Bronchial epithelial cell (primary cell): ENCODE measurements around the gene ABHD12. TPM values are rescaled to one million over a fixed set of nuclear protein-coding genes. Genes with fewer than 3 reads are reported as not detected.

Experiments used
- DNase-seq: peaks from one replicate; pipeline ENCODE4 v3.0.0-alpha.2; 2010; ENCODE audit warnings: low read depth
- FAIRE-seq: peaks from 2 replicates; lab custom pipeline; 2011; peaks lifted over from hg19 to GRCh38; lab: Jason Lieb, UNC
- H3K27me3 ChIP-seq: 2 replicates; pipeline ENCODE4 v1.5.1; 2011; ENCODE audit warnings: low read length; ENCODE audit not compliant: control insufficient read depth, insufficient read depth
- H3K36me3 ChIP-seq: 2 replicates; pipeline ENCODE4 v1.5.1; 2011; ENCODE audit warnings: low read length; ENCODE audit not compliant: control insufficient read depth, insufficient read depth
- H3K4me3 ChIP-seq: 2 replicates; pipeline ENCODE4 v1.5.1; 2011; ENCODE audit warnings: mild to moderate bottlenecking, low read depth, low read length, control low read depth
- CTCF ChIP-seq: IDR thresholded peaks from 2 replicates; pipeline ENCODE4 v1.5.1; 2011; ENCODE audit warnings: mild to moderate bottlenecking, moderate library complexity, low read length, control low read depth, inconsistent platforms; ENCODE audit not compliant: insufficient read depth, severe bottlenecking
- total RNA-seq: library from RNA; depleted of rRNA; stranded (reverse); fragments of >200 nt; gene quantifications from 2 replicates; pipeline ENCODE4 v1.2.1, GENCODE V29; 2014

ABHD12 gene
- total RNA-seq, 1 donor from 2014 or later = 21.6 TPM

DNA sequence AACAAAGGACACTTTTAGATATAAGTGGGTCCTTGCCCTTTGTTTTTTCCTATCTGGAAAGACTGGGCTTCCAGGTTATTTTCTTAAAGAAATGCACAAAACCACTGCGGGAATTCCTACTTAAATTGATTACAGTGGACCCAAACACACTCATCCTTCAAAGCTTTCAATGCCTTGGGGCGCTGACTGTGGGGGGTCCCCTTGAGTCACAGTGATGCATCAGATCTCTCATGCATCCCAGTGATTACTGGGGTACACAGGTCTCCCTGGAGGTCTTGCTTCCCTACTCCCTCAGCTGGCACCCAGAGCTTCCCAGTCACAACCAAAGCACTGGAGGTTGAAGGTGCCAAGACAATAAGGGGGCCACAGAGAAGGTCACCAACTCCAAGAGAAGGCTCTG lies 20.7 kb downstream of the ABHD12 start:
- no peaks in the 10 kb centered on the region for H3K36me3 ChIP-seq
- no peak overlapping the region for H3K4me3 ChIP-seq
- no peak for TF ChIP-seq CTCF
- no peaks in the 10 kb centered on the region for H3K27me3 ChIP-seq
- no peak for FAIRE-seq
- DNase-seq = no peak

DNA sequence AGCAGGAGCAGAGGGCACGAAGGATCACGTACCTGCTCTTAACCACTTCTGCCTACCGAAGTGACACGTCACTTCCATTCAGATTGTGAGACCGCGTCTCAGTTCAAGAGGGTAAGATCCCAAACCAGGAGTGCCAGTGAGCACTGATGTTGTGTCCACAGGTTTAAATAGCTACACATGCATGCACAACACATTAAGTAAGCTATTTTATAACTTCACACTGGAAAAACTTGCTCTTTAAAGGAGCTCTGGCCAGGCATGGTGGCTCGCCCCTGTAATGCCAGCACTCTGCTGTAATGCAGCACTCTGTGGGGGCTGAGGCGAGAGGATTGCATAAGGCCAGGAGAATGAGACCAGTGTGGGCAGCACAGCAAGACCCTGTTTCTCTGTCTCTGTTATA lies 21.1 kb downstream of the ABHD12 start:
- Histone ChIP-seq H3K4me3 (no peak overlapping the region), H3K36me3 (no peaks in the 10 kb centered on the region), H3K27me3 (no peaks in the 10 kb centered on the region)
- no peak for DNase-seq
- peak; percentile 7 for FAIRE-seq
- TF ChIP-seq CTCF = no peak

GRCh38 chr20:25368976-25369375 lies 21.7 kb downstream of the ABHD12 start:
- FAIRE-seq = no peak
- no peak for TF ChIP-seq CTCF

GRCh38 chr20:25368526-25368925 lies 22.1 kb downstream of the ABHD12 start:
- no peak for DNase-seq
- TF ChIP-seq CTCF = no peak
- no peaks in the 10 kb centered on the region for H3K36me3 ChIP-seq
- no peaks in the 10 kb centered on the region for H3K27me3 ChIP-seq
- no peak for FAIRE-seq
- H3K4me3 ChIP-seq = no peak overlapping the region

More at GRCh38 chr20:25368976-25369375, 21.7 kb downstream of the ABHD12 start:
- Histone ChIP-seq H3K27me3 (no peaks in the 10 kb centered on the region), H3K4me3 (no peak overlapping the region), H3K36me3 (no peaks in the 10 kb centered on the region)
- no peak for DNase-seq

- no peak overlapping the region for H3K4me3 ChIP-seq
These were observed 25.5 kb downstream of the ABHD12 start for GRCh38 chr20:25364879-25365699.

More at GRCh38 chr20:25364879-25365699, 25.5 kb downstream of the ABHD12 start:
- Histone ChIP-seq H3K27me3 (no peaks in the 10 kb centered on the region), H3K36me3 (no peaks in the 10 kb centered on the region)
- FAIRE-seq (no peak), DNase-seq (peak; percentile 20)
- TF ChIP-seq CTCF = no peak
